H9 (cell line): ENCODE data around the gene USP40. TPM values are rescaled to one million over a fixed set of nuclear protein-coding genes. Genes with fewer than 3 reads are reported as not detected.

Experiments
- DNase-seq: peaks from one replicate; pipeline ENCODE4 v3.0.0-alpha.2; 2017
- H2AFZ ChIP-seq: one replicate; pipeline ENCODE4 v1.6.1; 2013; ENCODE audit warnings: mild to moderate bottlenecking, low read length, control low read depth, moderate library complexity
- H2AK5ac ChIP-seq: 2 replicates; pipeline ENCODE4 v1.6.1; 2013; ENCODE audit warnings: low read length, control low read depth, mixed read lengths; ENCODE audit not compliant: insufficient read length
- H2BK120ac ChIP-seq: one replicate; pipeline ENCODE4 v1.6.1; 2013; ENCODE audit warnings: low read depth, mild to moderate bottlenecking, low read length, control low read depth, inconsistent platforms; ENCODE audit not compliant: poor library complexity, severe bottlenecking
- H2BK12ac ChIP-seq: 2 replicates; pipeline ENCODE4 v1.6.1; 2013; ENCODE audit warnings: low read length, control low read depth, mixed read lengths, low read depth; ENCODE audit not compliant: insufficient read length
- H2BK15ac ChIP-seq: 2 replicates; pipeline ENCODE4 v1.6.1; 2013; ENCODE audit warnings: low read depth, low read length, control low read depth
- H2BK20ac ChIP-seq: one replicate; pipeline ENCODE4 v1.6.1; 2013; ENCODE audit warnings: low read depth, mild to moderate bottlenecking, low read length, control low read depth, inconsistent platforms; ENCODE audit not compliant: poor library complexity, severe bottlenecking
- H2BK5ac ChIP-seq: 2 replicates; pipeline ENCODE4 v1.6.1; 2013; ENCODE audit warnings: low read length, control low read depth, mixed read lengths; ENCODE audit not compliant: insufficient read length
- H3K14ac ChIP-seq: 2 replicates; pipeline ENCODE4 v1.6.1; 2013; ENCODE audit warnings: low read length, control low read depth; ENCODE audit not compliant: insufficient read depth
- H3K18ac ChIP-seq: 2 replicates; pipeline ENCODE4 v1.6.1; 2013; ENCODE audit warnings: low read depth, mild to moderate bottlenecking, mixed read lengths, low read length, control low read depth; ENCODE audit not compliant: insufficient read length
- H3K23ac ChIP-seq: 2 replicates; pipeline ENCODE4 v1.6.1; 2013; ENCODE audit warnings: low read length, control low read depth, mixed read lengths, low read depth; ENCODE audit not compliant: insufficient read length
- H3K23me2 ChIP-seq: 2 replicates; pipeline ENCODE4 v1.6.1; 2013; ENCODE audit warnings: low read depth, mild to moderate bottlenecking, mixed read lengths, low read length, control low read depth; ENCODE audit not compliant: insufficient read length, poor library complexity, severe bottlenecking
- H3K27ac ChIP-seq: 2 replicates; pipeline ENCODE4 v1.5.1; 2013; ENCODE audit warnings: low read length, control low read depth, mixed read lengths, low read depth; ENCODE audit not compliant: insufficient read length
- H3K27me3 ChIP-seq: 2 replicates; pipeline ENCODE4 v1.6.1; 2013; ENCODE audit warnings: low read length, control low read depth, inconsistent platforms; ENCODE audit not compliant: insufficient read depth
- H3K4ac ChIP-seq: 2 replicates; pipeline ENCODE4 v1.6.1; 2013; ENCODE audit warnings: low read depth, mild to moderate bottlenecking, control low read depth, inconsistent platforms, low read length, moderate library complexity
- H3K4me1 ChIP-seq: 2 replicates; pipeline ENCODE4 v1.6.1; 2013; ENCODE audit warnings: low read length, control low read depth, inconsistent platforms; ENCODE audit not compliant: insufficient read depth
- H3K4me2 ChIP-seq: 2 replicates; pipeline ENCODE4 v1.6.1; 2013; ENCODE audit warnings: low read length, control low read depth, mixed read lengths; ENCODE audit not compliant: insufficient read length, insufficient read depth
- H3K56ac ChIP-seq: 2 replicates; pipeline ENCODE4 v1.6.1; 2013; ENCODE audit warnings: low read depth, mild to moderate bottlenecking, mixed read lengths, low read length, control low read depth; ENCODE audit not compliant: insufficient read length
- H3K79me1 ChIP-seq: 2 replicates; pipeline ENCODE4 v1.6.1; 2013; ENCODE audit warnings: low read depth, mild to moderate bottlenecking, moderate library complexity, low read length, control low read depth, inconsistent platforms; ENCODE audit not compliant: insufficient read depth, poor library complexity, severe bottlenecking
- H3K79me2 ChIP-seq: 2 replicates; pipeline ENCODE4 v1.6.1; 2013; ENCODE audit warnings: low read length, control low read depth, inconsistent platforms; ENCODE audit not compliant: insufficient read depth
- H3K9ac ChIP-seq: 2 replicates; pipeline ENCODE4 v1.6.1; 2013; ENCODE audit warnings: low read length, control low read depth, mixed read lengths; ENCODE audit not compliant: insufficient read length; ENCODE audit errors: extremely low read depth
- H3K9me3 ChIP-seq: one replicate; pipeline ENCODE4 v1.6.1; 2013; ENCODE audit warnings: low read depth, low read length, inconsistent platforms; ENCODE audit not compliant: control insufficient read depth
- H3T11ph ChIP-seq: one replicate; pipeline ENCODE4 v1.6.1; 2013; ENCODE audit warnings: mild to moderate bottlenecking, low read length, control low read depth, inconsistent platforms
- H4K20me1 ChIP-seq: one replicate; pipeline ENCODE4 v1.6.1; 2013; ENCODE audit not compliant: control insufficient read depth, insufficient read length, insufficient read depth
- H4K5ac ChIP-seq: 2 replicates; pipeline ENCODE4 v1.6.1; 2013; ENCODE audit warnings: low read depth, mild to moderate bottlenecking, mixed read lengths, low read length, control low read depth; ENCODE audit not compliant: insufficient read length
- H4K8ac ChIP-seq: replicated peaks from 2 replicates; pipeline ENCODE4 v1.6.1; 2013; ENCODE audit warnings: low read length, control low read depth, mixed read lengths, low read depth; ENCODE audit not compliant: insufficient read length
- H4K91ac ChIP-seq: 2 replicates; pipeline ENCODE4 v1.6.1; 2013; ENCODE audit warnings: low read depth, mild to moderate bottlenecking, moderate library complexity, mixed read lengths, low read length, control low read depth; ENCODE audit not compliant: insufficient read length
- H3K27ac Mint-ChIP-seq, 3 experiments: 2 replicates in 2 of 3; 3 replicates in 1 of 3; pipeline ENCODE4 v1.8.0; 2020 to 2021; ENCODE audit warnings: mixed read lengths in 3 of 3, mild to moderate bottlenecking in 1 of 3, moderate library complexity in 1 of 3
- H3K27me3 Mint-ChIP-seq: 2 replicates; pipeline ENCODE4 v1.8.0; 2021; ENCODE audit warnings: low read depth, mild to moderate bottlenecking, moderate library complexity, mixed read lengths
- H3K36me3 Mint-ChIP-seq, 3 experiments: 2 replicates in 2 of 3; 3 replicates in 1 of 3; pipeline ENCODE4 v1.8.0; 2020 to 2021; ENCODE audit warnings: low read depth in 3 of 3, mixed read lengths in 3 of 3; ENCODE audit not compliant: insufficient read depth in 1 of 3
- H3K4me1 Mint-ChIP-seq, 2 experiments: 2 replicates each; pipeline ENCODE4 v1.8.0; 2020; ENCODE audit warnings: mixed read lengths in 2 of 2
- H3K4me3 Mint-ChIP-seq, 2 experiments: 2 replicates in 1 of 2; 3 replicates in 1 of 2; pipeline ENCODE4 v1.8.0; 2020 to 2021; ENCODE audit warnings: mild to moderate bottlenecking in 2 of 2, mixed read lengths in 2 of 2, moderate library complexity in 1 of 2
- H3K9me3 Mint-ChIP-seq, 2 experiments: 2 replicates in 1 of 2; 3 replicates in 1 of 2; pipeline ENCODE4 v1.8.0; 2020; ENCODE audit warnings: mild to moderate bottlenecking in 2 of 2, mixed read lengths in 2 of 2, moderate library complexity in 1 of 2
- CTCF ChIP-seq: fragments of 200-600 bp; sonication (generic); conservative IDR thresholded peaks from 3 replicates; pipeline ENCODE4 v1.8.0; 2021; ENCODE audit warnings: antibody characterized with exemption, mild to moderate bottlenecking
- WGBS: extraction: QIAGEN DNeasy Blood & Tissue Kit; methylation state at CpG from one replicate; pipeline ENCODE4 v1.1.7; 2013; ENCODE audit warnings: missing lambda C conversion rate, low lambda C conversion rate, mixed read lengths; ENCODE audit not compliant: insufficient read length; ENCODE audit errors: extremely low coverage; 5-methylcytosine and 5-hydroxymethylcytosine counted together
- total RNA-seq: library from RNA; stranded (reverse); gene quantifications from 2 replicates; pipeline ENCODE4 v1.2.1, GENCODE V29; 2021

USP40 gene
- total RNA-seq, 1 experiment from 2014 or later: 7.5 TPM

GRCh38 chr2:233433029-233433428 is 133.6 kb downstream of the USP40 start:
- Histone ChIP-seq H3K27me3 (no peaks in the 10 kb centered on the region), H4K91ac (no peak overlapping the region), H4K8ac (no peak overlapping the region), H3K14ac (no peak overlapping the region), H2BK120ac (no peak overlapping the region), H4K5ac (no peak overlapping the region), H3K4me1 (no peaks in the 10 kb centered on the region), H4K20me1 (no peaks in the 10 kb centered on the region), H3K18ac (no peak overlapping the region), H3K79me2 (no peaks in the 10 kb centered on the region), H3K23ac (no peak overlapping the region), H3K27ac (no peak overlapping the region), H2BK15ac (no peak overlapping the region), H3K9ac (no peak overlapping the region), H3K23me2 (no peaks in the 10 kb centered on the region), H3K9me3 (no peaks in the 10 kb centered on the region), H3T11ph (no peak overlapping the region), H3K79me1 (no peaks in the 10 kb centered on the region), H2AFZ (no peak overlapping the region), H2BK12ac (no peak overlapping the region), H2AK5ac (no peak overlapping the region), H3K4me2 (no peak overlapping the region), H3K4ac (no peak overlapping the region), H2BK20ac (no peak overlapping the region), H3K56ac (no peak overlapping the region), H2BK5ac (no peak overlapping the region)
- no peak for DNase-seq
- no peaks in the 10 kb centered on the region for H3K27me3 Mint-ChIP-seq
- no peaks in the 10 kb centered on the region for H3K4me1 Mint-ChIP-seq
- no peak overlapping the region for H3K27ac Mint-ChIP-seq
- WGBS: no CpG with 5 or more reads among the region's 2 CpGs
- no peak overlapping the region for H3K4me3 Mint-ChIP-seq
- no peak for TF ChIP-seq CTCF
- no peaks in the 10 kb centered on the region; a peak in 1 of 5 replicates for H3K9me3 Mint-ChIP-seq
- H3K36me3 Mint-ChIP-seq: 0 out of 7 replicates have a peak, but pooled peaks cover 0 to 3% (median 0%) of the 10 kb centered on the region in 3 experiments
